ENCODE measurements around the gene SH3PXD2A.

Gene SH3PXD2A, protein sequence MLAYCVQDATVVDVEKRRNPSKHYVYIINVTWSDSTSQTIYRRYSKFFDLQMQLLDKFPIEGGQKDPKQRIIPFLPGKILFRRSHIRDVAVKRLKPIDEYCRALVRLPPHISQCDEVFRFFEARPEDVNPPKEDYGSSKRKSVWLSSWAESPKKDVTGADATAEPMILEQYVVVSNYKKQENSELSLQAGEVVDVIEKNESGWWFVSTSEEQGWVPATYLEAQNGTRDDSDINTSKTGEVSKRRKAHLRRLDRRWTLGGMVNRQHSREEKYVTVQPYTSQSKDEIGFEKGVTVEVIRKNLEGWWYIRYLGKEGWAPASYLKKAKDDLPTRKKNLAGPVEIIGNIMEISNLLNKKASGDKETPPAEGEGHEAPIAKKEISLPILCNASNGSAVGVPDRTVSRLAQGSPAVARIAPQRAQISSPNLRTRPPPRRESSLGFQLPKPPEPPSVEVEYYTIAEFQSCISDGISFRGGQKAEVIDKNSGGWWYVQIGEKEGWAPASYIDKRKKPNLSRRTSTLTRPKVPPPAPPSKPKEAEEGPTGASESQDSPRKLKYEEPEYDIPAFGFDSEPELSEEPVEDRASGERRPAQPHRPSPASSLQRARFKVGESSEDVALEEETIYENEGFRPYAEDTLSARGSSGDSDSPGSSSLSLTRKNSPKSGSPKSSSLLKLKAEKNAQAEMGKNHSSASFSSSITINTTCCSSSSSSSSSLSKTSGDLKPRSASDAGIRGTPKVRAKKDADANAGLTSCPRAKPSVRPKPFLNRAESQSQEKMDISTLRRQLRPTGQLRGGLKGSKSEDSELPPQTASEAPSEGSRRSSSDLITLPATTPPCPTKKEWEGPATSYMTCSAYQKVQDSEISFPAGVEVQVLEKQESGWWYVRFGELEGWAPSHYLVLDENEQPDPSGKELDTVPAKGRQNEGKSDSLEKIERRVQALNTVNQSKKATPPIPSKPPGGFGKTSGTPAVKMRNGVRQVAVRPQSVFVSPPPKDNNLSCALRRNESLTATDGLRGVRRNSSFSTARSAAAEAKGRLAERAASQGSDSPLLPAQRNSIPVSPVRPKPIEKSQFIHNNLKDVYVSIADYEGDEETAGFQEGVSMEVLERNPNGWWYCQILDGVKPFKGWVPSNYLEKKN

DNA sequence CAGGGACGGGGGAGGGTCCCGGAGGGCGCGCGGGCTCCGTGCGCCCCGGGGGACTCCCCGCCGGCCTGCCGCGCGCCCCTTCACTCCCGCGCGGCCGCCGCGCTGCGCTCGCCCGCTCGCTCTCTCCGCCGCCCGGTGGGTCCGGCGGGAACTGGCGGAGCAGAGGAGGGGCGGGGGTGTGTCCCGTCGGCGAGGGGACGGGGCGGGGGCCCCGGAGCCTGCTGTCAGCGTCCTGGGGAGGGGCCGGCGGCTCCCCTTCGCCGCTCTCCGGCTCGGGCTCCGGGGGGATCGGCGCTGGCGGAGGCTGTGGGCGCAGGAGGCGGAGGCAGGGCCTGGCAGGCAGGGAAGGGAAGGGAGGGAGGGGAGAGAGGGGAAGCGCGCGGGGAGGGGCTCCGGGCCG lies at the start of gene SH3PXD2A:
TSS of gene SH3PXD2A (minus strand) at position 153 of the 400 bp plus-strand sequence. CDS start 310 bp downstream, outside the sequence.
- DNase-seq = no peak

DNA sequence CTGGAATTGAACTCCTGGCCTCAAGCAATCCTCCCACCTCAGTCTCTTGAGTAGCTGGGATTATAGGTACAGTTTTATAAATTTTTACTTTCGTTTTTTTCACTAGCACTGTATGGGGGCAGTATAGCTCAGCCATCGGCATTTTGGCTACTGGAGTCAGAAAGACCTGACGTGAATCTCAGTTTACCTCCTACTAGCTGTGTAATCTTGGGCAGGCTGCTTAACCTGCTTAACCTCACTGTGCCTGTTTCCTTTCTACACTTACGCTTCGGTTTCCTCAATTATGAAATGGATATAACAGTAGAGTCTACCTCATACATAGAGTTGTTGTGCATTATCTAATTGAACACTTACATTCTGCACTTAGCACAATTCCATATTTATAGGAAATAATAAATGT lies 45.9 kb upstream of the SH3PXD2A start:
- no peak for DNase-seq

DNA sequence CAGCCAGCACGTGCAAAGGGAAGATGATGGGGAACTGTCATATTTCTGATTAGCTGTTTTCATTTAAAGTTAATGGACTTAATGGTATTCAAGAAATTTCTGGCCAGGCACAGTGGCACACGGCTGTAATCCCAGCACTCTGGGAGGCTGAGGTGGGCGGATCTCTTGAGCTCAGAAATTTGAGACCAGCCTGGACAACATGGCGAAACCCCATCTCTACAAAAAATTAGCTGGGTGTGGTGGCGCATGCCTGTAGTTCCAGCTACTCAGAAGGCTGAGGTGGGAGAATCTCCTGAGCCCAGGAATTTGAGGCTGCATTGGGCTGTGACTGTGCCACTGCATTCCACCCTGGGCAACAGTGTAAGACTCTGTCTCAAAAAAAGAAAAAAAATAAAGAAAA lies 43.9 kb upstream of the SH3PXD2A start:
- DNase-seq = no peak

DNA sequence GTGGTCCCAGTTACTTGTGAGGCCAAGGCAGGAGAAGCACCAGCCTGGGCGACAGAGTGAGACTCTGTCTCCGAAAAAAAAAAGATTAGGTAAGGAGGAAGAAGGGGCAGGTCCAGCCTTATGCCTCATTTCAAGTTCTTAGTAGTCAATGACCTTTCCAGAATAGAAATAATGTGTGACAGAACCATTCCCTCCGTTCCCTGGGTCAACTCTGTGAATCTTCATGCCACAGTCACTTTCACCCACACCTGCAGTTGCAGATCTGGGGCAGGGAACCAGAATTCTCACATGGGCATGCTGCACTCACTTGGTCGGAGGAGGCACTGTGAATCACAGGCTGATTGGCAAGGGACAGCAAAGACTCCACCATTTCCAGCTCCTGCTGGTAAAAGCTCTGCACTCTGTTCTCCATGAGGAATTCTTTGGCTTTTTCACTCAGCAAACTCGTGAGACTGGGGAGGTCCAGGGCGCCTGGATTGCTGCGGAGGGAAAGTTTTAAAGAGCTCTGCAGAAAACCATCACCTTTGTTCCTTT lies 41.9 kb upstream of the SH3PXD2A start:
- no peak for DNase-seq

DNA sequence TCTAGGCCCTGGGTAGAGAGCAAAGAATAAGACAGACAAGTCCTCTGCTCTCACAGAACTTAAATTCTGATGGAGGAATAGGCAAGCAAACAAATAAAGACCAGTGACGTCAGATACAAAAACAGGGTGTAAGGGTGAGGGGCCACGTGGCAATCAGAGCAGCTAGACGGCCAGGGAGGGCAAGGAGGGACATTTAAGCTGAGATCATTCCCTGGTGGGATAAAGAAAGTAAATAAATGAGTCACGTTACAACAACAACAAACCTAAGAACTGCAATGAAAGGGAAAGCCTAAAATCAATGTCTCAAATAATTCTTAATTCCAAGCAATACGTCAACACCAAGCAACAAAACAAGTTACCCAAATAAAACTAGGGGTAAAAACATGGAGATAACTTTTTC lies 40.8 kb upstream of the SH3PXD2A start:
- DNase-seq = no peak

DNA sequence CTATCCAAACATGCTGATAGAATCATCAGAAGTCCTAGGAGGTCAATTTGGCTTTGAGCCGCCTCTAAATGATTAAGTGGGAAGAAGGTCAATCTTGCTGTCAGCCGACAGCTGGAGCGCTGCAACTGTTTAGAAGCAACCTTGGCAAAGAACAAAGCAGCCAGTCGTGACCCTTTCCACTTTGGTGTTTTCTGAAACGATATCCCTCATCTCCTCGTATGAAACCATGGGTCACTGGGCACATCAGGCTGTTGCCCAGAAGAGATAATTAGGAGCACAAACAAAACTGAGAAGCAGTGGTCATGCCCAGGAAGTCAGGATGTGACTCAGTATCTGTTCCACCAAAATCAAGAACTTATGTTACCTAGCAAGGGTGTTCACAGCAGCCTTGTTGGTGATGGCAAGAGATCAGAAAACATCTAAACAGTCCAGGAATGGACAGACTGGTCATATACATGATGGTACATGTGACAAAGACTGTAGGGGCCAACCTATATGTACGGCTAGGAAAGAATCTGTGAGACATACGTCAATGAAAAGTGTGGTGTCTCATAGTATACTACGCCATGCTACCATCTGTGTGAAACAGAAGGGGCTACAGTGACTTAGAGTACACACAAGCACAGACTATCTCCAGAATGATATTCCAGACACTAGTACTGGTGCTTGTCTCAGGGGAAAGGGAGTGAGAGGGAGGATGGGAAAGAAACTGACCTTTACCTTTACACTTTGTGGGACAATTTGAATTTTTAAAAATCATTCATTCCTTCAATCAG lies 40.2 kb upstream of the SH3PXD2A start:
- no peak for DNase-seq

DNA sequence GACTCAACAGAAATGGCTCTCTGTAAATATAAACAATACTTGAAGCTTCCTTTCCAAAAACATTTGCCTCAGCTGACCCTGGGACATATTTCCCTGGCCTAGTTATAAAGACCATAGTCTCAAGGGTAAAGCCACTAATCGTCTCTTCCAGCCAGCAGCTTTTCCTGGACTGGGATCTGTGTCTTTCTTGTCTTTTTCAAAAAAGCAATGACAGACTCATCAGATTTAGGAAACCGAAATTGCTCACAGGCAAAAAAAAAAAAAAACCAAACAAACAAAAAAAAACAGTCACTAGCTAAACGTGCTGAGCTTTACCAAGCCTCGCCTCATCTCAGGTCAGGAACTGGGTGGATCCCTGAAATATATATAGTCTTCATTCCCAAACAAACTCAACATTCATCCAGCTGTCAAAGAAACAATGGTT lies 39.1 kb upstream of the SH3PXD2A start:
- DNase-seq = no peak

DNA sequence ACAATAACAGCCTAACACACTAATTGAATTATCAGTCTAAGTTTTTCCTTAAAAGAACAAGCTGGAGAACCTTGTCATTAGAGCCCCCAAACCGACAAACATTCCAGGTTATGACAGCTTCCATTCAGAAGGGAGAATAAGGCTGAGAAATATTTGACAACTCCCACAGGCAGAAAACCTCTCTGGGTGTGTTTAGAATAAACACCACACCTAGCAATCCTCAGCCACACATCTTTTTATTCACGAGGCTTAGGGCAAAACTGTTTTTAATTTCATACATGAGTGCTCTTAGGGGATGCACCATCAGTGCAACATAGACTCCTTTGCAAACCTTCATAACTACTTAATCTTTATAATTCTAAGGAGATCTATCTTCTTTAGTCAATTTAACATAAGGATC lies 38.4 kb upstream of the SH3PXD2A start:
- no peak for DNase-seq

DNA sequence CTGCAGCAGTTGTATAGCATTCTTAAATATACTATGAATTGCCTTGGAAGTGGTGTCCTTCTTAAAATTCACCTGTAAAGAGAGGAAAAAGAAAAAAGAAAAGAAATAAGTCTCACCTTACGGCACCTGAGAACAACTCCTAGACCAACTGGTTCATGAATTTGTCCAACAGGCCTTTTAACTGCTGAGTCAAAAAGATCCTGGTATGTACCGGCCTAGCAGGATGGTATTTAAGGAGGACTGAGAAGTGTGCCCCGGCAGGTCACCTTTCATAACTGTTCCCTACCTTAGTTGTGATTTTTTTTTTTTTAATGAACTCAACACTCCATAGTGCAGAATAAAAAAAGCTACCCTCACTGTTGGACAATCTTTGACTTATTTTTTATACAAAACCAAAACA lies 36.8 kb upstream of the SH3PXD2A start:
- no peak for DNase-seq

DNA sequence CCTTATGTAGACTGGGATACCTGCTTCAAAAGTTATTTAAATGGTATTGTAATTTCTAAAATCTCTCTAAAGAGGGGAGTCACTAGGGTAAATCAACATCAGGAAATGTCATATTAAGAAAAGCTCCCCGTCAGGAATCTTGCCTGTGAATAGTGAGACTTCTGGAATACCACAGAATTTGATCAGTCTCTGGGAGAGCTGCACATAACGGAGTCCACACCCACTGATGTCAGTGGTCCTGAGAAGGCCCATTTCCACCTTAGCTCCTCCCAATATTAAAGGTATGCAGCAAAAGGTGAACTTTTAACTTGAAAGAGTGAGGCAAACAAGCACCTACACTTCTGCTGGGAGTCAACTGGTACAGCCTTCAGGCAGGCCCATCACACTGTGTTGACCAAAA lies 35.3 kb upstream of the SH3PXD2A start:
- no peak for DNase-seq

DNA sequence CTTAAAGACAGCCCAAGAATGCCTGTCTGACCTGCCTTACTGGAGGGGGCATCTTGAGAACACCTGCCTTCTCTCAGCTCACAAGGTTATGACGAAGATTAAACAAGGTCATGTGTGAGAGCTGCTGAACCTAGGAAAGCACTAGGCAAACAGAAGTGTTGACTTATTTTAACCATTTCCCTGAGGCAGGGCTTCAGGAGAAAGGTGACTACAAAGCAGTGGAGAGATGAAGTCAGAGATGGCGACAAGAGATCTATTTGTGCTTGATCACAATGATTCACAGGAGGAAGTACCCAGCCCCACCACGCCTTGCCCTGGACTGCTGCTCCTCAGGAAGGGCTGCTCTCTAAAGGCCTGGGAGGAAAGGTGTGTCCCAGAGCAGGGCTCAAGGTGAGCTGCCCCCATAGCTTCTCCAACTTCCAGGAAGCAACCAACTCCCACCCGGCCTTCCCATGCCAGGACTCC lies 34.9 kb upstream of the SH3PXD2A start:
- no peak for DNase-seq

DNA sequence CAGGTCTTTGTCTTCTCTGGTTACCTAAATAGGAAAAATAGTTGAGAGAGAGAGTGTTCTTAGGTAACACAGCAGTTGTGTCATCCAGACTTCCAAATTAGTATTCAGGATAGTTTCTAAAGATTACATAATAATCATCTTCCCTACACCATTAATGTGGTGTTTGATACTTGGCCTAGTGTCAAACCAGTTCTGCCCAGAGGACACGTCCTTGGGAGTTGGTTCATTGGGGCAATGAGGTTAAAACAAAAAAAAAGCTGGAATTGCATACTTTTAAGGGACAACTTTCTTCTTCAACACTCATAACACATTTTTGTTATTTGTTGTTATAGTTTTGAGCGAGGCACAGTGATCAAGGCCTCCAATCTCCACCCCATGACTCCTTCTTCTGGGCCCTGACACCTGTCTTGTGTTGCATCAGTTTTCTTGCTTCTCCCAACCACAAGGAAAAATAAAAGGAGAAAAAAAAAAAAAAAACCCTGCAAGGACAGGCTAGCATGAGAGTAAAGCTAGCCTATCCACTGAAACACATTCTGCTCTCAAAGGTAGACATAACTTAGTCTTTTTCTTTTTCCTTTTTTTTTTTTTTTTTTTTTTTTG lies 33.8 kb upstream of the SH3PXD2A start:
- no peak for DNase-seq

DNA sequence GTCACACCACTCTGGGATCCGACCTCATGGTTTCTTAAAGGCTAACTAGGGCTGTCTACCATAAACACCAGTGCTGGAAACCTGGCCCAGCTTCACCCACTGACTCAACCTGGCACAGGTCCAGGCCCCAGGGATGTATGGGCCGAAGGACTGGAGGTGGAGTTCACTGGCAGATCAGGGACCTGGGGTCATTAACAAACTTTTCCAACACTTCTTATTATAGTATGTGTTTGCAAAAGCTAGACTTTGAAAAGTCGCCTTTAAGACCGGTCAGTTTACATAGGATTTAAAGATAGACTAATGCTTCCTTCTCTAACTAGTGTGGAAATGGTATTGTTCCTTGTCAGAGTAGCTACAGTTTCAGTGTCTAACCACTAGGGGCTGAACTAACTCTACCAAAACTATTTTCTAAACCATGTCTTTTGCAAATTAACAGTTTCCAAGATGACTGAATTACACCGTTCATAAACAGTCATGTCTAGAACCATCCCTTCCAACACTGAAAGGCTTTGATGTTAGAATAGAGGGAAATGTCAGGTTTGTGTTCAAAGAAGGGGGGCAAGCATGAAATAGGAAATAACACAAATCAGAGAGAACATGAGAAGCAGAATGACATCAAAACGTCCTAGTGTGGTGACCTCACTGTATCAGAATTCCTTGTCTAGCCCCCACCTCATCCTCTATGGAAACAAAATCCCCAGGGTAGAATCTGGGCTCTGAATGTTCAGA lies 32.9 kb upstream of the SH3PXD2A start:
- peak; percentile 62 for DNase-seq

DNA sequence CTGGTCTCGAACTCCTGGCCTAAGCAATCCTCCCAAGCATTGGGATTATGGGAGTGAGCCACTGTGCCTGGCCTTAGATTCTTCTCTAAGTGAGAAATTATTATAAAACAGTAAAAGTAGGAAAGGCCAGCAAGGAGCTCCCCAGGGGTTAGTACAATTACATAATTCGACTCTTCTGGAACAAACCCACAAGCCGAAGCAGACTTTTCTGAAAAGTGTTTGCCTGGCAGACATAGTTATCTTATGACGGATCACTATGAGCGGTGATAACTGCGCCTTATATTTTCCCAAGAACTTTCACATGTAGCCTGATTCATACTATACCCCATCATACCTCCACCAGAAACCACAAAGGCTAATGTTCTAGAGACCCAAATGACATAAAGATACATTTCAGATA lies 30.2 kb upstream of the SH3PXD2A start:
- DNase-seq = no peak

DNA sequence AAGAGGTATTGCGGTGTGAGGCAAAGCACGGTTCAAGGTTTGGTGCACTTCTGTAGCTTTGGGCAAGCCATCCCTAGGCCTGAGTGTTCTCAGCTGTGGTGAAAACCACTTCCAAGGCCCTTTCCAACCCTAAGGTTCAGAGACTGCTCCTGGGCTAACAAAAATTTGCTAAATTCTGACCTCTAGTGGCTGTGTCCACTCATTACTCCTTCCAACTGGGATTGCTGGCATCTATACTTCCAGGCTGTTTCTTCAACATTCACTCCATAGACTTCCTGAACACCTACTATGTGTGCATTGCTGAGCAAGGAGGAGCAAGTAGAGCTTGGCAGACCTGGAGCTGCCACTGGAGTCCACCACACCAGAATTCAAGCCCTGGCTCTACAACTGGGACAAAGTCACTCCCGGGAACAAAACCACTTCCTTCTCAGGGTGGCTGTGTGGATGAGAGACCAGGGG lies 29.3 kb upstream of the SH3PXD2A start:
- DNase-seq = peak; percentile 33

DNA sequence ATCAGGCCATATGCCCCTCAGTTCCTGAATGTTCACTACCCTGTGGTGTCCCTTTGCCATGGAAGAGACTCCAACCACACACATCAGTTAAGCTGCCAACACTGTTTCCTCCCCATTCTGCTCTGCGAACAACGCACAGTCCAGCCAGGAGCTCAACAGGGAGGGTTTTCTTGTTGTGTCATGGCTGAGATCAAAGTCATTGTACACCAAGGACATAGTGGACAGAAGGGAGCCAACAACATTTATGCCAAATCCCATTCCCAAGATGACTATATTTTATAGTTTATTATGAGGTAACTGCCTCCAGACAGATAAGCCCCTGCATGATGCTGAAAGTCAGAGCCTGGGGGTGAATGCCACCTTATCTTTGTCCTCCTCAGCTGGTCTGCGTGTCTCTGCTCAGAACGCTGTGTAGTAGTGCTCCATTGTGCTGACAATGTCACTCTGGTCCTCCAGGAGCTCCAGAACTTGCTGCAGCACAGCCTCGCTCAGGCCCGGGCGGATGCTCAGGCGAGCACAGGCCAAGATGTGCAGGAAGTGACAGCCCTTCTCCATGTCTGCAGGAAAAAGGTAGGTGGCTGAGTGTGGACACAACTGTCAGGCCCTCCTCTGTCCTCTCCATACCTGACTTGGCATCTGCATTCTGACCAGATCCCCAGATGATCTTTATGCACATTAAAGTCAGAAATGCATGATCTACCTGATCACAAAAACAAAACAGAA lies 27.1 kb upstream of the SH3PXD2A start:
- DNase-seq = no peak

DNA sequence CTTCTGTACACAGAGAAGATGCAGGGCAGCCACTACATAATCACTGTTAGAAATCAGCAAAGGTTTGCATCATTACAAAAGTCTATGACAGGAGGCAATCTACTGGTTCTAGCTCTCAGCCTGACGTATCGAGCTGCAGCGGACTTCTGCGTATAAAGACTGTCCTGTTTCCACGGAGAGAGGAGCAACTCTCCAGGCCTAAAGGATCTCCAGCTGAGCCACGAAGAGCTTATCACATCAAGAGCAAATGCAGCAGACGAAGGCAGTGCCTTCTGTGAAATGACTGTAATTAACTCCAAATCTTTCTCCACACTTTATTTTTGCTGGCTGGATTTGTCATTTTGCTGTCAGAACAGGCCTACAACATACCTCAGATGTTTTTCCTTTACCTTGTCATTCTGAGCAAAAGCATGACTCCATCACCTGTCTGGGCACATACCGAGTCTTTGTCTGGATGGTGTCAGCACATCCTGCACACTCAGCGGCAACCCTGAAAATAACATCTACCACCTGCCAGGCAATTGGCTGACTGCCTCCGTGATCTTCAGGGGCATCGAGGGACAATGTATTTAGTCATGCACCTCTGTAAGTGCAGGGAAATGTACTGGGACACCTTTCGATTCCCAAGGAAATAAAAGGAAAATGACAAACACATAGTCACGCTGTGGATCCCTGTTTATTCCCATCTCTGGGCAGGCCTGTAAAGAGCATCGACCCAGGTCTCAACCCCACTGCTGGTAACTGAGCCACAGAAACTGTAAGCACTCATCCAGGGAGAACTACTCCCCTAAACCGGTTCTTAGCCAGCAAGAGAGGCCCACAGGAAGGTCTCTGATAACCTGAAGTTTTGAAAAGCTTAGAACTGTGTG lies 26.3 kb upstream of the SH3PXD2A start:
- DNase-seq = no peak

DNA sequence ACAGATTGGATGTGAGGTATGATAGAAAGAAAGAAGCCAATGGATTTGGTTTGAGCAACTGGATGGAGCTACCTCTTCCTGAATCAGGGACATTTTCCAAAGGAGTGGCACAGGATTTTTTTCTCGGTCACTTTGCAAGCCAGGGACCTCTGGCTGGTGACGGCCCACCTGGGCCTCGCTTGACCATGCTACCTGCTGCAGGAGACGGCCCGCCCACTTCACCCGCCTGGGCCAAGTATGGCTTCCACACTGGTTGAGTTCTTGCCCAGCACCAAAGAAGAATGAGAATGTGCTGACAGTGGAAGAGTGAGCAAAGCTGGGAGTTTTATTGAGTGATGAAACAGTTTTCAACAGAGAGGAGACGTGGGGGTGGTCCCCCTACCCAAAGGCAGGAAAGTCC lies 24.5 kb upstream of the SH3PXD2A start:
- DNase-seq = no peak

DNA sequence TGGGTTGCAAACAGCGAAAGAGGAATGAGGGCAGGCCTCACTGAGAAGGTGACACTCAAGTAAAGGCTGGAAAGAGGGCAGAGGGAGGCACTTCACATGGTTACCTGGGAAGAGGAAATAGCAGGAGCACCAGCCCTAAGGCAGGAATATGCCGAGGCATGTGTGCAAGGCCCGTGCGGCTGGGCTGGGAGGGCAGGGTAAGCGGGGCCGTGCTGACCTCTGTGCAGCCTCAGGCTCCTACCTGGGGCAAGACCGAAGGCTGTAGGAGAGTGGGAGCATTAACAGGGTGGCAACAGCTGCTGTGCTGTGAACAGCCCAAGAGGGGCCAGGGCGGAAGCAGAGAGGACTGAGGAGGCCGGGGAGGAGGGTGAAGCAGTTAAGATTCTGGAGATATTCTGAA lies 24.0 kb upstream of the SH3PXD2A start:
- no peak for DNase-seq
